Immature natural killer cell (primary cell): Measurements from ENCODE around the gene STK11. TPM values are rescaled to one million over a fixed set of nuclear protein-coding genes. Genes with fewer than 3 reads are reported as not detected.

Experiments used
- DNase-seq, 3 donors: peaks; one replicate each; pipeline ENCODE4 v3.0.0; 2022; ENCODE audit warnings: mixed read lengths in 1 of 3
- H3K27ac Mint-ChIP-seq, 6 donors: one replicate each; pipeline ENCODE4 v1.8.0; 2020; ENCODE audit warnings: mixed read lengths in 6 of 6, mild to moderate bottlenecking in 5 of 6, inconsistent platforms in 4 of 6, moderate library complexity in 3 of 6
- H3K27me3 Mint-ChIP-seq, 3 donors: one replicate each; pipeline ENCODE4 v1.8.0; 2020 to 2021; ENCODE audit warnings: low read depth in 3 of 3, mild to moderate bottlenecking in 3 of 3, mixed read lengths in 3 of 3, moderate library complexity in 3 of 3, inconsistent platforms in 1 of 3
- H3K36me3 Mint-ChIP-seq, 3 donors: one replicate each; pipeline ENCODE4 v1.8.0; 2020; ENCODE audit warnings: mixed read lengths in 3 of 3, inconsistent platforms in 2 of 3, mild to moderate bottlenecking in 2 of 3
- H3K4me1 Mint-ChIP-seq, 2 donors: one replicate each; pipeline ENCODE4 v1.8.0; 2020; ENCODE audit warnings: inconsistent platforms in 2 of 2, mild to moderate bottlenecking in 2 of 2, mixed read lengths in 2 of 2, moderate library complexity in 1 of 2
- H3K4me3 Mint-ChIP-seq, 5 donors: one replicate each; pipeline ENCODE4 v1.8.0; 2020; ENCODE audit warnings: mild to moderate bottlenecking in 5 of 5, mixed read lengths in 5 of 5, inconsistent platforms in 3 of 5, moderate library complexity in 3 of 5
- H3K9me3 Mint-ChIP-seq, 6 donors: one replicate each; pipeline ENCODE4 v1.8.0; 2020; ENCODE audit warnings: mild to moderate bottlenecking in 6 of 6, mixed read lengths in 6 of 6, inconsistent platforms in 4 of 6, moderate library complexity in 3 of 6
- polyA plus RNA-seq, 3 donors: library from polyadenylated mRNA; unstranded; fragments of 300-500 nt; fragmentation: Illumina TruSeq; gene quantifications; one replicate each; pipeline ENCODE4 v1.2.3, GENCODE V29; 2021

Gene STK11
- polyA plus RNA-seq, 3 donors from 2014 or later, result 10.8 to 14.5 (median 11.7) TPM

DNA sequence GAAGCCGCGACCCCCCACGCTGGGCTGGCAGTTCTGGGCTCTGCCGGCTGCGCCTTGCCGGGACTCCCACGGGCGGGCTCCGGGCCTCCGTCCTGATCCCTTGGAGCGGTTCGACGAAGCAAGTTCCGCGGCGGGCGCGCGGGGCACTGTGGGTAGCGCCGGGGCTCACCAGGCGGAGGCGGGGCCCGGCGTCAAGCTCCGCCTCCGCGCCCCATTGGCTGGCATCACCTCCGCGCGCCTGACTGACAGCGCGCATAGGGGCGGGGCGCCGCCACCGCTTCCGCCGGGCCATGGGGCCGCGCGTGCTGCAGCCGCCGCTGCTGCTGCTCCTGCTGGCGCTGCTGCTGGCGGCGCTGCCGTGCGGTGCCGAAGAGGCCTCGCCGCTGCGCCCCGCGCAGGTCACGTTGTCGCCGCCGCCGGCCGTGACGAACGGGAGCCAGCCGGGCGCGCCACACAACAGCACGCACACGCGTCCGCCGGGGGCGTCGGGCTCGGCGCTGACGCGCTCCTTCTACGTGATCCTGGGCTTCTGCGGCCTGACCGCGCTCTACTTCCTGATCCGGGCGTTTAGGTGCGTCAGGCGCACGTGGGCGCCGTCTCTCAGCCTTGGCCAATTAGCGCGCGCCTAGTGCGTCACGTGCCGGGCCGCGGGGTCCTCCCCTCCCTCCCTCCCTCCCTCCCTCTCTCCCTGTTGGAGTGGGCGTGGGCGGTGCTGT, 69.8 kb downstream of the STK11 start, which contains the start of gene FAM174C:
Gene FAM174C, plus strand, starts transcription at position 271 of the 716 bp plus-strand sequence. Its CDS starts 20 bp downstream, at position 291.
- peak within 1 kb of the TSS; percentile 84 to 96 (median 94) for H3K27ac Mint-ChIP-seq
- peaks cover 10 to 32% (median 14%) of the 10 kb centered on the region in 3 donors for H3K36me3 Mint-ChIP-seq
- peaks cover 43 to 49% of the 10 kb centered on the region in 2 donors for H3K4me1 Mint-ChIP-seq

DNA sequence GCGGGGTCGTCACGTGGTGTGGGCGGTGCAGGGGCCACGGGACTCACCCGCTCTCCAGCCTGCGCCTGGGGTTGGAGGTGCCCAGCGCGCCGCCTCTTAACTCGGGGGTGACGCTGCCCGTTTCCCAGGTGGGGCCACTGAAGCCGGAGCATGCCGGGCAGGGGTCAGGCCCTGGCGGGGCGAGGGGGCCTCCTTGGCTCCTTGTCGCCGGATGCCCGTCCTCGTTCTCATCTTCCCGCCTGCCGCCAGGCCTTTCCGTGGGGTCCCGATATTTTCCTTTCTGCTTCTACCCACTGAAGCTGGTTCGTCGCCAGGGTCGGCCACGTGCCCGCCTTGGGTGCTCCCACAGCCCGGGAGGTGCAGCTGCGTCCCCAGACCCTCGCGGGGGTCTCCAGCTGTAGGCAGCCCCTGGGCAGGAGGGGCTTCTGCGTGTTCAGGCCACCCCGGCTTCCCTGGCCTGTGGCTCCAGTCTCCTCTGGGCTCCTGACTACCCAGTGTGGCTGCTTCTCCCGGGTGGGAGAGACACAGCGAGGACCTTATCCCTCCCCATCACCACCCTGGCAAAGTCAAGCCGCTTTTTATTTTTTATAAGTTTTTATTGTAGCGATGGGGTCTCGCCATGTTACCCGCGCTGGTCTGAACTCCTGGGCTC, 70.5 kb downstream of the STK11 start:
- no peaks in the 10 kb centered on the region for H3K9me3 Mint-ChIP-seq
- peak overlapping the region; percentile 80 to 85 (median 83) for H3K4me3 Mint-ChIP-seq
- H3K36me3 Mint-ChIP-seq, result peaks cover 10 to 26% (median 14%) of the 10 kb centered on the region in 3 donors
- peaks cover 37 to 43% of the 10 kb centered on the region in 2 donors for H3K4me1 Mint-ChIP-seq
- peaks cover 11 to 27% (median 22%) of the 10 kb centered on the region in 3 donors for H3K27me3 Mint-ChIP-seq
- H3K27ac Mint-ChIP-seq, result peak overlapping the region; percentile 84 to 96 (median 94)
- DNase-seq, result no peak

More for the DNA sequence above, 69.8 kb downstream of the STK11 start, which contains the start of gene FAM174C:
- peak within 1 kb of the TSS; percentile 80 to 85 (median 83) for H3K4me3 Mint-ChIP-seq
- no peaks in the 10 kb centered on the region for H3K9me3 Mint-ChIP-seq
- peaks cover 16 to 34% (median 27%) of the 10 kb centered on the region in 3 donors for H3K27me3 Mint-ChIP-seq
- peak; percentile 95 to 97 (median 96) for DNase-seq

DNA sequence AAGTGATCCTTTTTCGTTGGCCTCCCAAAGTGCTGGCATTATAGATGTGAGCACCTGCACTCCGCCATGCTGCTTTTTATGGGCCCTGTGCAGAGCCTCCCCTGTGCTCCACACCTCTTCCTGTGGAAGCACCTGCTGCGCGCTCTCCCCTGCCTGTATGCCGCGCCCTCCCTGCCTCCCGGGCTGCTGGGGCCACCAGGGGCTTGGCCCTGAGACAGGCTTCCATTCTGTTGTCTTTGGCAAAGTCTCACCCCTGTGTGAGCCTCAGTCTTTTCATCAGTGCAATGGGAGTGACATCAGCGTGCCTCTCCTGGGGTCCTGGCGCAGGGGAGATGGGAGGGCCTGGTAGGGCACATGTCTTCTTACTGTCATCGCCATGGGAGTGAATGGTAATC, 71.0 kb downstream of the STK11 start:
- H3K27ac Mint-ChIP-seq, result peak overlapping the region; percentile 77 to 90 (median 87)
- H3K4me1 Mint-ChIP-seq, result peaks cover 32 to 37% of the 10 kb centered on the region in 2 donors
- H3K36me3 Mint-ChIP-seq, result peaks cover 10 to 21% (median 14%) of the 10 kb centered on the region in 3 donors
- peaks cover 6 to 22% (median 16%) of the 10 kb centered on the region in 3 donors for H3K27me3 Mint-ChIP-seq
- no peak for DNase-seq
- H3K4me3 Mint-ChIP-seq, result peak overlapping the region; percentile 76 to 85 (median 83)
- H3K9me3 Mint-ChIP-seq, result no peaks in the 10 kb centered on the region

DNA sequence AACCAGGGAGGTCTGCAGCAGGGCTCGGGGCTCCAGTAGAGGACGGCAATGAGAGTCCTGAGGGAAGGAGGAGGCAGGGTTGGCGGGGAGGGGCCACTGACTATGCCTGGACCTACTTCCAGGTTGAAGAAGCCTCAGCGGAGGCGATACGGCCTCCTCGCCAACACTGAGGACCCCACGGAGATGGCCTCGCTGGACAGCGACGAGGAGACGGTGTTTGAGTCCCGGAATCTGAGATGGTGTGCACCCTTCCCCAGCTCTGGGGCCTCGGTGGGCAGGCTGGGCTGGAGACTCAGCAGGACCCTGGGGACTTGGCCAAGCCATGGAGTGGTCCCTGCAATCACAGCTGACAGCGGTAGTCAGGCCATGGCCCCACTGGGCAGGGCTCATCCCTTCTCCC, 71.5 kb downstream of the STK11 start:
- Mint-ChIP-seq H3K4me1 (peaks cover 28 to 33% of the 10 kb centered on the region in 2 donors), H3K9me3 (no peaks in the 10 kb centered on the region), H3K27me3 (peaks cover 6 to 22% (median 12%) of the 10 kb centered on the region in 3 donors), H3K36me3 (peaks cover 10 to 17% (median 14%) of the 10 kb centered on the region in 3 donors), H3K27ac (peak overlapping the region; percentile 77 to 90 (median 87)), H3K4me3 (peak overlapping the region; percentile 76 to 85 (median 83))
- DNase-seq, result no peak

Other genes with a start within 250 kb of the STK11 start
- 100 to 1,000 TPM in 1 of 3 donors, 10 to 100 TPM in 2; 60.5 to 116 (median 70.9) TPM for gene WDR18, start 221.4 kb upstream of the STK11 start, polyA plus RNA-seq
- not detected for gene GRIN3B, start 205.4 kb upstream of the STK11 start, polyA plus RNA-seq
- gene TMEM259, start 184.7 kb upstream of the STK11 start, polyA plus RNA-seq, result 100 to 1,000 TPM in 1 of 3 donors, 10 to 100 TPM in 2; 45.6 to 102 (median 61.1) TPM
- not detected for gene RNU6-2, start 184.3 kb upstream of the STK11 start, polyA plus RNA-seq
- gene CNN2, start 179.2 kb upstream of the STK11 start, polyA plus RNA-seq, result 100 to 1,000 TPM; 227 to 382 (median 255) TPM
- 10 to 100 TPM in 1 of 3 donors, 1 to 10 TPM in 2; 4.5 to 13.3 (median 5.2) TPM for gene ABCA7, start 165.7 kb upstream of the STK11 start, polyA plus RNA-seq
- 100 to 1,000 TPM; 164 to 417 (median 169) TPM for gene ARHGAP45, start 138.6 kb upstream of the STK11 start, polyA plus RNA-seq
- gene POLR2E, start 110.4 kb upstream of the STK11 start, polyA plus RNA-seq, result 100 to 1,000 TPM; 182 to 288 (median 237) TPM
- gene GPX4, start 101.8 kb upstream of the STK11 start, polyA plus RNA-seq, result 100 to 1,000 TPM; 225 to 320 (median 280) TPM
- 1 to 10 TPM in 1 of 3 donors, under 1 TPM in 2; 0.27 to 3.4 (median 0.89) TPM for gene SBNO2, start 31.5 kb upstream of the STK11 start, polyA plus RNA-seq
- not detected for gene CBARP, start 32.2 kb downstream of the STK11 start, polyA plus RNA-seq
- 100 to 1,000 TPM; 145 to 310 (median 303) TPM for gene ATP5F1D, start 36.0 kb downstream of the STK11 start, polyA plus RNA-seq
- gene MIDN, start 42.8 kb downstream of the STK11 start, polyA plus RNA-seq, result 10 to 100 TPM in 2 of 3 donors, 1 to 10 TPM in 1; 4.9 to 16.0 (median 10.8) TPM
- gene CIRBP, start 63.6 kb downstream of the STK11 start, polyA plus RNA-seq, result 100 to 1,000 TPM; 146 to 246 (median 197) TPM
- gene FAM174C, start 69.8 kb downstream of the STK11 start, polyA plus RNA-seq, result 10 to 100 TPM; 50.5 to 98.4 (median 86.9) TPM
- gene EFNA2, start 80.1 kb downstream of the STK11 start, polyA plus RNA-seq, result not detected
- gene NDUFS7, start 178.1 kb downstream of the STK11 start, polyA plus RNA-seq, result 100 to 1,000 TPM; 209 to 227 (median 213) TPM
- gene GAMT, start 195.8 kb downstream of the STK11 start, polyA plus RNA-seq, result 10 to 100 TPM in 2 of 3 donors, 1 to 10 TPM in 1; 7.9 to 16.5 (median 10.5) TPM
- gene DAZAP1, start 201.8 kb downstream of the STK11 start, polyA plus RNA-seq, result 10 to 100 TPM in 1 of 3 donors, 1 to 10 TPM in 2; 4.3 to 10.3 (median 8.0) TPM
- 1,000 to 10,000 TPM; 1,383 to 2,244 (median 1,622) TPM for gene RPS15, start 232.6 kb downstream of the STK11 start, polyA plus RNA-seq
- gene APC2, start 244.3 kb downstream of the STK11 start, polyA plus RNA-seq, result under 1 TPM in 1 of 3 donors, not detected in 2; 0.06 TPM